Stomach (tissue), 9 donors: ENCODE results near the gene MOK. TPM values are rescaled to one million over a fixed set of nuclear protein-coding genes. Genes with fewer than 3 reads are reported as not detected.

Experiments used
- DNase-seq, 2 donors: peaks; one replicate each; pipeline versions ENCODE4 v3.0.0 to v3.0.0-alpha.2; 2013 to 2019
- H3K27ac ChIP-seq, 5 donors: fragments of 200-600 bp in 4 of 5; sonication (generic) in 4 of 5; one replicate each; pipeline ENCODE4 v1.5.1; 2013 to 2019; ENCODE audit warnings: mild to moderate bottlenecking in 1 of 5, moderate library complexity in 1 of 5
- H3K27me3 ChIP-seq, 3 donors: fragments of 200-600 bp; sonication (generic); one replicate each; pipeline ENCODE4 v1.5.1; 2017 to 2019; ENCODE audit warnings: mixed run types in 1 of 3
- H3K36me3 ChIP-seq, 4 donors: fragments of 200-600 bp; sonication (generic); 1 replicate in 3 of 4; 2 replicates in 1 of 4; pipeline ENCODE4 v1.5.1; 2016 to 2019
- H3K4me1 ChIP-seq, 4 donors: fragments of 200-600 bp; sonication (generic); one replicate each; pipeline ENCODE4 v1.5.1; 2016 to 2019
- H3K4me3 ChIP-seq, 4 donors: fragments of 200-600 bp; sonication (generic) in 3 of 4; one replicate each; pipeline ENCODE4 v1.5.1; 2016 to 2019; ENCODE audit warnings: mild to moderate bottlenecking in 1 of 4
- H3K9me3 ChIP-seq, 4 donors: fragments of 200-600 bp; sonication (generic); one replicate each; pipeline ENCODE4 v1.5.1; 2016 to 2019
- CTCF ChIP-seq, 7 experiments: fragments of 450-650 bp in 4 of 7; fragments of 200-600 bp in 3 of 7; sonication (generic) in 3 of 7; IDR thresholded peaks; one replicate each; pipeline ENCODE4 v1.5.1; 2016 to 2019; ENCODE audit warnings: antibody characterized with exemption in 7 of 7, control low read depth in 2 of 7, mild to moderate bottlenecking in 1 of 7
- EP300 ChIP-seq: sonication (generic); formaldehyde crosslinking; IDR thresholded peaks from one replicate; pipeline ENCODE4 v1.6.1; 2017; ENCODE audit warnings: antibody characterized with exemption
- POLR2A ChIP-seq, 4 donors: fragments of 450-650 bp; IDR thresholded peaks; one replicate each; pipeline ENCODE4 v1.6.1; 2016; ENCODE audit warnings: antibody characterized with exemption in 4 of 4, control low read depth in 2 of 4, mild to moderate bottlenecking in 1 of 4, moderate library complexity in 1 of 4
- POLR2AphosphoS5 ChIP-seq, 3 donors: sonication (generic); formaldehyde crosslinking; IDR thresholded peaks; one replicate each; pipeline ENCODE4 v1.6.1; 2016; ENCODE audit warnings: antibody characterized with exemption in 3 of 3
- WGBS, 5 donors: extraction: QIAGEN DNeasy Blood & Tissue Kit in 3 of 5; methylation state at CpG; one replicate each; pipeline versions ENCODE4 v1.1.5 to v1.1.7; 2013 to 2018; 5-methylcytosine and 5-hydroxymethylcytosine counted together
- intact Hi-C: fragments of 100-400 bp; cut with DNase I; formaldehyde crosslinking; loops from one replicate; pipeline ENCODE4 v1.15.1; 2023; ENCODE audit warnings: low total_unique reads
- polyA plus RNA-seq, 3 donors: library from polyadenylated mRNA; stranded (reverse); fragments of 200-250 nt; gene quantifications; one replicate each; pipeline ENCODE4 v1.2.3, GENCODE V29; 2013
- total RNA-seq, 5 donors: library from RNA; depleted of rRNA; stranded (reverse); fragments of >200 nt; gene quantifications; one replicate each; pipeline versions ENCODE4 v1.1.0 to v1.2.3, GENCODE V29; 2014 to 2016
- donor health status: healthy with polysubstance abuse.
- donor health status: Bipolar disorder and iron deficiency.
- donor health status: healthy.

MOK gene
- total and polyA plus RNA-seq, 8 donors = 4.2 to 46.9 (median 12.6) TPM

GRCh38 chr14:102220031-102220430 lies 84.9 kb downstream of the MOK start:
- H3K4me3 ChIP-seq = no peak overlapping the region
- no peak for DNase-seq
- whole genome bisulfite sequencing, 5 donors = 85 to 91% (median 89%) methylated on average over 8 to 12 of the region's 12 CpGs

GRCh38 chr14:102219316-102219715 lies 85.6 kb downstream of the MOK start:
- H3K27ac ChIP-seq = no peak overlapping the region
- no peaks in the 10 kb centered on the region for H3K27me3 ChIP-seq
- DNase-seq = no peak
- WGBS, 5 donors = 92 to 96% (median 95%) methylated on average over 14 to 16 of the region's 16 CpGs
- H3K4me1 ChIP-seq = peaks cover 0 to 17% (median 7%) of the 10 kb centered on the region in 4 donors
- no peaks in the 10 kb centered on the region for H3K9me3 ChIP-seq
- H3K36me3 ChIP-seq = peaks cover 0 to 57% (median 51%) of the 10 kb centered on the region in 4 donors
- no peak overlapping the region for H3K4me3 ChIP-seq
- intact Hi-C loops = no loop called here
- no peak for TF ChIP-seq POLR2AphosphoS5 (IDR thresholded peaks at IDR 0.05)
- TF ChIP-seq POLR2A (IDR thresholded peaks at IDR 0.05) = no peak
- no peak for TF ChIP-seq CTCF (IDR thresholded peaks at IDR 0.05)

More at GRCh38 chr14:102220031-102220430, 84.9 kb downstream of the MOK start:
- Histone ChIP-seq H3K4me1 (peaks cover 0 to 16% (median 5%) of the 10 kb centered on the region in 4 donors), H3K27me3 (no peaks in the 10 kb centered on the region), H3K36me3 (peaks cover 2 to 57% (median 53%) of the 10 kb centered on the region in 4 donors), H3K9me3 (no peaks in the 10 kb centered on the region), H3K27ac (no peak overlapping the region)
- intact Hi-C loops = no loop called here
- TF ChIP-seq POLR2AphosphoS5 (IDR thresholded peaks at IDR 0.05) (no peak), EP300 (no peak), POLR2A (IDR thresholded peaks at IDR 0.05) (no peak), CTCF (IDR thresholded peaks at IDR 0.05) (no peak)

- Histone ChIP-seq H3K36me3 (peaks cover 0 to 63% (median 46%) of the 10 kb centered on the region in 4 donors), H3K4me1 (peaks cover 0 to 22% (median 9%) of the 10 kb centered on the region in 4 donors), H3K4me3 (no peak overlapping the region), H3K27me3 (no peaks in the 10 kb centered on the region), H3K27ac (no peak overlapping the region), H3K9me3 (no peaks in the 10 kb centered on the region)
- WGBS, 5 donors = 87 to 91% (median 89%) methylated on average over 15 to 16 of the region's 16 CpGs
- intact Hi-C loops = no loop called here
- no peak for DNase-seq
- TF ChIP-seq POLR2AphosphoS5 (IDR thresholded peaks at IDR 0.05) = no peak
- TF ChIP-seq EP300 = no peak
These were observed 86.3 kb downstream of the MOK start for GRCh38 chr14:102218688-102219087.

GRCh38 chr14:102217987-102218421 lies 87.0 kb downstream of the MOK start:
- Histone ChIP-seq H3K36me3 (peaks cover 0 to 65% (median 44%) of the 10 kb centered on the region in 4 donors), H3K27me3 (no peaks in the 10 kb centered on the region), H3K4me1 (peaks cover 0 to 22% (median 9%) of the 10 kb centered on the region in 4 donors), H3K9me3 (no peaks in the 10 kb centered on the region), H3K27ac (no peak overlapping the region), H3K4me3 (no peak overlapping the region)
- 87 to 96% (median 89%) methylated on average over 9 to 14 of the region's 14 CpGs for WGBS, 5 donors
- no peak for DNase-seq
- intact Hi-C loops = no loop called here
- TF ChIP-seq CTCF (IDR thresholded peaks at IDR 0.05) = no peak
- no peak for TF ChIP-seq POLR2AphosphoS5 (IDR thresholded peaks at IDR 0.05)
- TF ChIP-seq EP300 = no peak
- no peak for TF ChIP-seq POLR2A (IDR thresholded peaks at IDR 0.05)

- H3K36me3 ChIP-seq = peaks cover 0 to 65% (median 44%) of the 10 kb centered on the region in 4 donors
- peaks cover 0 to 22% (median 9%) of the 10 kb centered on the region in 4 donors for H3K4me1 ChIP-seq
- no peak for TF ChIP-seq CTCF (IDR thresholded peaks at IDR 0.05)
- no peak for TF ChIP-seq POLR2AphosphoS5 (IDR thresholded peaks at IDR 0.05)
- no peak for TF ChIP-seq EP300
- TF ChIP-seq POLR2A (IDR thresholded peaks at IDR 0.05) = no peak
- no peak overlapping the region for H3K4me3 ChIP-seq
- H3K27ac ChIP-seq = no peak overlapping the region
- 90 to 98% (median 96%) methylated on average over 6 to 10 of the region's 10 CpGs for WGBS, 5 donors
- DNase-seq = no peak
- intact Hi-C loops = no loop called here
- H3K27me3 ChIP-seq = no peaks in the 10 kb centered on the region
- H3K9me3 ChIP-seq = no peaks in the 10 kb centered on the region
These were observed 87.6 kb downstream of the MOK start for GRCh38 chr14:102217399-102217798.
